Fibroblast of lung (primary cell): Measurements from ENCODE around the gene ADCY9.

Experiments
- CTCF ChIP-seq, 2 donors: IDR thresholded peaks in 1 of 2; conservative IDR thresholded peaks in 1 of 2; 1 replicate in 1 of 2; 2 replicates in 1 of 2; pipeline ENCODE4 v1.5.1; 2011 to 2012; ENCODE audit warnings: low read length in 2 of 2, control low read depth in 1 of 2, inconsistent platforms in 1 of 2, low read depth in 1 of 2, mild to moderate bottlenecking in 1 of 2
- EZH2 ChIP-seq: IDR thresholded peaks from 2 replicates; pipeline ENCODE4 v1.5.1; 2012; ENCODE audit warnings: low read length, control low read depth, mild to moderate bottlenecking; ENCODE audit errors: missing control alignments

DNA sequence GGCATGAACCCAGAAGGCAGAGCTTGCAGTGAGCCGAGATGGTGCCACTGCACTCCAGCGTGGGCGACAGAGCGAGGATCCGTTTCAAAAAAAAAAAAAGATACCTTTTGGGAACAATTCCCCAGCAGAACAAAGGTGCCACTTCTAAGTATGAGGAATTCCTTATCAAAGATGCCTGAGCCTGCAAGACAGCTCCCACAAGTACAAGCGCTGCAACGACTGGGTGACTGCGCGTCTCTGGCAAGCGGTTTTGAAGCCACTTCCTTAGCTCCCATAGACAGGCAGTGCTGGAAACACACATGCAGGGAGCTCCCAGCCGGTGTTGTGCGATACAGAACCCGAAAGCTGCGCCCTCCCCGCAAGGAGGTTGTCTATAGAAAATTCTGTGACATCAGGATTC is 60.5 kb downstream of the ADCY9 start:
- TF ChIP-seq CTCF (conservative IDR thresholded peaks at IDR 0.05 in 1 of 2, IDR thresholded peaks at IDR 0.05 in 1 of 2; ENCODE audit: low read depth in 1 of 2, low read length in 2 of 2) = no peak
- TF ChIP-seq EZH2 = no peak
